SK-N-SH (cell line): ENCODE data around the gene SUN5. TPM values are rescaled to one million over a fixed set of nuclear protein-coding genes. Genes with fewer than 3 reads are reported as not detected.

Experiments used
- CTCF ChIA-PET: fragments of 300-600, 350-600 bp; formaldehyde crosslinking; extraction: SDS; loops from one replicate; lab custom pipeline; 2021; lab: Yijun Ruan, JAX
- POLR2A ChIA-PET: fragments of 350-600 bp; sonication (Branson Sonifier 250); formaldehyde crosslinking; extraction: SDS; loops from one replicate; lab custom pipeline; 2020; ENCODE audit warnings: antibody characterized with exemption, inconsistent platforms; lab: Yijun Ruan, JAX
- DNase-seq: peaks from one replicate; pipeline ENCODE4 v3.0.0; 2012
- H2AFZ ChIP-seq: fragments of 200-600 bp; sonication (generic); 2 replicates; pipeline ENCODE4 v1.8.1; 2016; ENCODE audit warnings: antibody characterized with exemption, mild to moderate bottlenecking, low read depth
- H3F3A ChIP-seq: fragments of 200-600 bp; sonication (generic); replicated peaks from 2 replicates; pipeline ENCODE3; 2016; ENCODE audit warnings: antibody characterized with exemption, mild to moderate bottlenecking; ENCODE audit not compliant: insufficient read depth
- H3K27ac ChIP-seq, 2 experiments: fragments of 200-500 bp in 1 of 2; fragments of 200-600 bp in 1 of 2; sonication (Bioruptor generic) in 1 of 2; sonication (generic), shearing (Covaris generic) in 1 of 2; 2 replicates each; pipeline versions ENCODE4 v1.5.1 to v1.6.1; 2014 to 2016; ENCODE audit warnings: low read depth in 2 of 2, inconsistent platforms in 1 of 2, low read length in 1 of 2, mild to moderate bottlenecking in 1 of 2, mixed read lengths in 1 of 2
- H3K27me3 ChIP-seq: fragments of 200-600 bp; sonication (generic), shearing (Covaris generic); 2 replicates; pipeline ENCODE4 v1.6.1; 2016; ENCODE audit warnings: mixed run types; ENCODE audit not compliant: insufficient read depth
- H3K36me3 ChIP-seq, 2 experiments: fragments of 200-500 bp in 1 of 2; fragments of 200-600 bp in 1 of 2; sonication (Bioruptor generic) in 1 of 2; sonication (generic) in 1 of 2; replicated peaks in 1 of 2; 2 replicates each; pipeline versions ENCODE3 to v1.5.1; 2014 to 2016; ENCODE audit warnings: low read length in 1 of 2, mild to moderate bottlenecking in 1 of 2; ENCODE audit not compliant: insufficient read depth in 2 of 2, control insufficient read depth in 1 of 2
- H3K4me1 ChIP-seq, 2 experiments: fragments of 200-500 bp in 1 of 2; fragments of 200-600 bp in 1 of 2; sonication (Bioruptor generic) in 1 of 2; sonication (generic), shearing (Covaris generic) in 1 of 2; 2 replicates each; pipeline versions ENCODE4 v1.5.1 to v1.6.1; 2014 to 2016; ENCODE audit warnings: low read depth in 1 of 2, low read length in 1 of 2, mixed run types in 1 of 2; ENCODE audit not compliant: insufficient read depth in 2 of 2, control insufficient read depth in 1 of 2
- H3K4me2 ChIP-seq: fragments of 200-600 bp; sonication (generic), shearing (Covaris generic); 2 replicates; pipeline ENCODE4 v1.6.1; 2017; ENCODE audit warnings: mixed run types
- H3K4me3 ChIP-seq, 2 experiments: fragments of 200-500 bp in 1 of 2; fragments of 200-600 bp in 1 of 2; sonication (Bioruptor generic) in 1 of 2; sonication (generic), shearing (Covaris generic) in 1 of 2; 2 replicates each; pipeline versions ENCODE4 v1.5.1 to v1.8.1; 2014 to 2016; ENCODE audit warnings: low read depth in 2 of 2, inconsistent platforms in 1 of 2, low read length in 1 of 2, mild to moderate bottlenecking in 1 of 2, mixed read lengths in 1 of 2, moderate library complexity in 1 of 2
- H3K79me2 ChIP-seq: fragments of 200-600 bp; sonication (generic); 2 replicates; pipeline ENCODE4 v1.8.1; 2017; ENCODE audit warnings: mild to moderate bottlenecking; ENCODE audit not compliant: insufficient read depth
- H3K9ac ChIP-seq: fragments of 200-600 bp; sonication (generic); 2 replicates; pipeline ENCODE4 v1.6.1; 2017; ENCODE audit warnings: mixed run types
- H3K9me2 ChIP-seq: fragments of 200-600 bp; sonication (generic); 2 replicates; pipeline ENCODE4 v1.6.1; 2017; ENCODE audit warnings: mixed run types
- H3K9me3 ChIP-seq: fragments of 200-600 bp; sonication (generic); 2 replicates; pipeline ENCODE4 v1.6.1; 2017; ENCODE audit warnings: mixed run types, mild to moderate bottlenecking, moderate library complexity
- H4K20me1 ChIP-seq: fragments of 200-600 bp; sonication (generic); 2 replicates; pipeline ENCODE4 v1.6.1; 2017; ENCODE audit warnings: mild to moderate bottlenecking, mixed run types; ENCODE audit not compliant: insufficient read depth
- TAF1 ChIP-seq: IDR thresholded peaks from 2 replicates; pipeline ENCODE4 v1.6.1; 2012; ENCODE audit warnings: low read depth, mild to moderate bottlenecking, low read length, moderate library complexity, borderline replicate concordance
- WGBS: methylation state at CpG from one replicate; pipeline ENCODE4 v1.1.6; 2017; ENCODE audit warnings: low lambda C conversion rate; 5-methylcytosine and 5-hydroxymethylcytosine counted together
- polyA plus RNA-seq, 3 experiments: library from polyadenylated mRNA; depleted of rRNA; stranded (reverse); fragments of >200 nt; gene quantifications; 2 replicates each; pipeline ENCODE4 v1.2.3, GENCODE V29; 2012
- TF ChIP-seq, protein P1 (sequence below): IDR thresholded peaks from 2 replicates; pipeline ENCODE4 v1.4.0; 2012; ENCODE audit warnings: low read depth, borderline replicate concordance

The SUN5 gene
- polyA plus RNA-seq, 1 of the 3 experiments (the other 2 are of a cell fraction) = not detected

DNA sequence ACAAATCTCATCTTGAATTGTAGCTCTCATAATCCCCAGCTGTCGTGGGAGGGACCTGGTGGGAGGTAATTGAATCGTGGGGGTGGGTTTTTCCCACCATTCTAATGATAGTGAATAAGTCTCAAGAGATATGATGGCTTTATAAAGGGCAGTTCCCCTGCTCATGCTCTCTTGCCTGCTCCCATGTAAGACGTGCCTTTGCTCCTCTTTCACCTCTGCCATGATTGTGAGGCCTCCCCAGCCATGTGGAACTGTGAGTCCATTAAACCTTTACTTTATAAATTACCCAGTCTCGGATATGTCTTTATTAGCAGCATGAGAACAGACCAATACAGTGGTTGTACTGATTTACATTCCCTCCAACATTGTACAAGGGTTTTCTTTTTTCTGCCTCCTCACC lies 69.7 kb downstream of the SUN5 start:
- Histone ChIP-seq H4K20me1 (no peaks in the 10 kb centered on the region), H3K9me2 (no peaks in the 10 kb centered on the region), H3K4me1 (no peaks in the 10 kb centered on the region), H3K36me3 (no peaks in the 10 kb centered on the region), H3K9ac (no peak overlapping the region), H3F3A (no peaks in the 10 kb centered on the region), H3K9me3 (no peaks in the 10 kb centered on the region; the same call in 1 of the 2 replicates), H3K27ac (no peak overlapping the region), H3K4me2 (no peak overlapping the region), H3K4me3 (no peak overlapping the region), H2AFZ (no peak overlapping the region), H3K27me3 (peaks cover 21% of the 10 kb centered on the region; the same call in 1 of the 2 replicates), H3K79me2 (no peaks in the 10 kb centered on the region)
- ChIA-PET POLR2A (no interaction called here), CTCF (no interaction called here)
- TF ChIP-seq TAF1 = no peak
- TF ChIP-seq, protein P1, sequence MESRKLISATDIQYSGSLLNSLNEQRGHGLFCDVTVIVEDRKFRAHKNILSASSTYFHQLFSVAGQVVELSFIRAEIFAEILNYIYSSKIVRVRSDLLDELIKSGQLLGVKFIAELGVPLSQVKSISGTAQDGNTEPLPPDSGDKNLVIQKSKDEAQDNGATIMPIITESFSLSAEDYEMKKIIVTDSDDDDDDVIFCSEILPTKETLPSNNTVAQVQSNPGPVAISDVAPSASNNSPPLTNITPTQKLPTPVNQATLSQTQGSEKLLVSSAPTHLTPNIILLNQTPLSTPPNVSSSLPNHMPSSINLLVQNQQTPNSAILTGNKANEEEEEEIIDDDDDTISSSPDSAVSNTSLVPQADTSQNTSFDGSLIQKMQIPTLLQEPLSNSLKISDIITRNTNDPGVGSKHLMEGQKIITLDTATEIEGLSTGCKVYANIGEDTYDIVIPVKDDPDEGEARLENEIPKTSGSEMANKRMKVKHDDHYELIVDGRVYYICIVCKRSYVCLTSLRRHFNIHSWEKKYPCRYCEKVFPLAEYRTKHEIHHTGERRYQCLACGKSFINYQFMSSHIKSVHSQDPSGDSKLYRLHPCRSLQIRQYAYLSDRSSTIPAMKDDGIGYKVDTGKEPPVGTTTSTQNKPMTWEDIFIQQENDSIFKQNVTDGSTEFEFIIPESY = no peak
- DNase-seq = no peak
- 0% methylated on average over 4 of the region's 4 CpGs for WGBS

Other genes with a start within 250 kb of the SUN5 start
- gene DNMT3B, start 242.0 kb downstream of the SUN5 start, polyA plus RNA-seq (2012; rRNA removed) = 2.2 and 2.4 TPM in 2 replicates
- gene MAPRE1, start 184.5 kb downstream of the SUN5 start, polyA plus RNA-seq (2012; rRNA removed) = 47.2 and 54.2 TPM in 2 replicates
- not detected in 2 replicates for gene EFCAB8, start 145.5 kb downstream of the SUN5 start, polyA plus RNA-seq (2012; rRNA removed)
- gene BPIFB2, start 3.3 kb upstream of the SUN5 start, polyA plus RNA-seq (2012; rRNA removed) = not detected in 2 replicates
- gene BPIFB6, start 27.2 kb upstream of the SUN5 start, polyA plus RNA-seq (2012; rRNA removed) = not detected in 2 replicates
- not detected in 2 replicates for gene BPIFB3, start 49.5 kb upstream of the SUN5 start, polyA plus RNA-seq (2012; rRNA removed)
- not detected in 2 replicates for gene BPIFB4, start 75.2 kb upstream of the SUN5 start, polyA plus RNA-seq (2012; rRNA removed)
- not detected in 2 replicates for gene BPIFA2, start 163.7 kb upstream of the SUN5 start, polyA plus RNA-seq (2012; rRNA removed)
- not detected in 2 replicates for gene BPIFA3, start 212.9 kb upstream of the SUN5 start, polyA plus RNA-seq (2012; rRNA removed)
- not detected in 2 replicates for gene BPIFA1, start 231.6 kb upstream of the SUN5 start, polyA plus RNA-seq (2012; rRNA removed)